ENCODE data around the gene RAPGEF6.

The RAPGEF6 gene

GRCh38 chr5:131541071-131541470, 94.0 kb downstream of the RAPGEF6 start:
- no peak for TF ChIP-seq REST (IDR thresholded peaks at IDR 0.05; ENCODE audit: insufficient read depth in 1 of 2, low read depth in 2 of 2, low read length in 2 of 2)
- TF ChIP-seq SIN3A (IDR thresholded peaks at IDR 0.05; ENCODE audit: borderline replicate concordance, insufficient read depth, low read length) = no peak
- TF ChIP-seq TAF1 (IDR thresholded peaks at IDR 0.05; ENCODE audit: borderline replicate concordance, insufficient read depth, low read length) = no peak
- no peak for TF ChIP-seq FOXP2 (optimal IDR thresholded peaks at IDR 0.05; ENCODE audit: borderline replicate concordance, extremely low read depth, extremely low read length, insufficient read depth)
- TF ChIP-seq POLR2AphosphoS5 (IDR thresholded peaks at IDR 0.05; ENCODE audit: low read depth, low read length) = no peak

GRCh38 chr5:131539251-131539650, 95.8 kb downstream of the RAPGEF6 start:
- TF ChIP-seq POLR2AphosphoS5 (IDR thresholded peaks at IDR 0.05; ENCODE audit: low read depth, low read length) = no peak
- no peak for TF ChIP-seq REST (IDR thresholded peaks at IDR 0.05; ENCODE audit: insufficient read depth in 1 of 2, low read depth in 2 of 2, low read length in 2 of 2)
- TF ChIP-seq TAF1 (IDR thresholded peaks at IDR 0.05; ENCODE audit: borderline replicate concordance, insufficient read depth, low read length) = no peak
- TF ChIP-seq FOXP2 (optimal IDR thresholded peaks at IDR 0.05; ENCODE audit: borderline replicate concordance, extremely low read depth, extremely low read length, insufficient read depth) = no peak
- no peak for TF ChIP-seq SIN3A (IDR thresholded peaks at IDR 0.05; ENCODE audit: borderline replicate concordance, insufficient read depth, low read length)

GRCh38 chr5:131538177-131538593, 96.8 kb downstream of the RAPGEF6 start:
- TF ChIP-seq POLR2AphosphoS5 (IDR thresholded peaks at IDR 0.05; ENCODE audit: low read depth, low read length) (no peak), REST (IDR thresholded peaks at IDR 0.05; ENCODE audit: insufficient read depth in 1 of 2, low read depth in 2 of 2, low read length in 2 of 2) (no peak), SIN3A (IDR thresholded peaks at IDR 0.05; ENCODE audit: borderline replicate concordance, insufficient read depth, low read length) (no peak), TAF1 (IDR thresholded peaks at IDR 0.05; ENCODE audit: borderline replicate concordance, insufficient read depth, low read length) (no peak), FOXP2 (optimal IDR thresholded peaks at IDR 0.05; ENCODE audit: borderline replicate concordance, extremely low read depth, extremely low read length, insufficient read depth) (no peak)

GRCh38 chr5:131536850-131537448, 98.1 kb downstream of the RAPGEF6 start:
- TF ChIP-seq FOXP2 (optimal IDR thresholded peaks at IDR 0.05; ENCODE audit: borderline replicate concordance, extremely low read depth, extremely low read length, insufficient read depth) (no peak), TAF1 (IDR thresholded peaks at IDR 0.05; ENCODE audit: borderline replicate concordance, insufficient read depth, low read length) (no peak), SIN3A (IDR thresholded peaks at IDR 0.05; ENCODE audit: borderline replicate concordance, insufficient read depth, low read length) (no peak), POLR2AphosphoS5 (IDR thresholded peaks at IDR 0.05; ENCODE audit: low read depth, low read length) (no peak), REST (IDR thresholded peaks at IDR 0.05; ENCODE audit: insufficient read depth in 1 of 2, low read depth in 2 of 2, low read length in 2 of 2) (no peak)

Data from PFSK-1 (cell line).